OCI-LY1 (cell line): Measurements from ENCODE around the gene RNASE8.

Experiments used
- EZH2 ChIP-seq: fragments of 200-600 bp; sonication (generic), shearing (Covaris generic); IDR thresholded peaks from 2 replicates; pipeline ENCODE4 v1.8.0; 2017; ENCODE audit warnings: borderline replicate concordance, mixed run types, mild to moderate bottlenecking, antibody characterized with exemption, low read length, moderate library complexity, mixed read lengths
- TF ChIP-seq, protein P1 (sequence below): fragments of 200-600 bp; sonication (generic), shearing (Covaris generic); IDR thresholded peaks from 2 replicates; pipeline ENCODE4 v1.5.1; 2017; ENCODE audit warnings: mild to moderate bottlenecking, antibody characterized with exemption, low read length, moderate library complexity, mixed read lengths

DNA sequence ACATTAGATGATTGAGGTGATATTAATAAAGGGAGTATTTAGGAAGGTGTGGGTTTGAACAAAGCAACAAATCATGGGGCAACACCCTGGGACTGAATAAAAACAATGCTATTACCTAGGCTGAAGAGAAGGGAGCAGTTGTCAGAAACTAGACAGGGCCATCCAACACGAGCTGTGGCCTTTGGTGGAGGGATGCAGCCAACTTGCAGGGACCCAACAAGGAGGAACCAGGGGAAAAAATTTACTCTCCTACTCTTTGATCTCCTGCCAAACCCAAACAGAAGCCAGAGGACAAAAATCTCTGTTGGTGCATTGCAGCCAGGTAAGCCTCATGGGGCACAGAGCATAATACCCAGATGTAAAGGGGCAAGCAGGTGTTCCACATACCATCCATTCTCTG is 46.5 kb upstream of the RNASE8 start:
- no peak for TF ChIP-seq EZH2
- TF ChIP-seq, protein P1, sequence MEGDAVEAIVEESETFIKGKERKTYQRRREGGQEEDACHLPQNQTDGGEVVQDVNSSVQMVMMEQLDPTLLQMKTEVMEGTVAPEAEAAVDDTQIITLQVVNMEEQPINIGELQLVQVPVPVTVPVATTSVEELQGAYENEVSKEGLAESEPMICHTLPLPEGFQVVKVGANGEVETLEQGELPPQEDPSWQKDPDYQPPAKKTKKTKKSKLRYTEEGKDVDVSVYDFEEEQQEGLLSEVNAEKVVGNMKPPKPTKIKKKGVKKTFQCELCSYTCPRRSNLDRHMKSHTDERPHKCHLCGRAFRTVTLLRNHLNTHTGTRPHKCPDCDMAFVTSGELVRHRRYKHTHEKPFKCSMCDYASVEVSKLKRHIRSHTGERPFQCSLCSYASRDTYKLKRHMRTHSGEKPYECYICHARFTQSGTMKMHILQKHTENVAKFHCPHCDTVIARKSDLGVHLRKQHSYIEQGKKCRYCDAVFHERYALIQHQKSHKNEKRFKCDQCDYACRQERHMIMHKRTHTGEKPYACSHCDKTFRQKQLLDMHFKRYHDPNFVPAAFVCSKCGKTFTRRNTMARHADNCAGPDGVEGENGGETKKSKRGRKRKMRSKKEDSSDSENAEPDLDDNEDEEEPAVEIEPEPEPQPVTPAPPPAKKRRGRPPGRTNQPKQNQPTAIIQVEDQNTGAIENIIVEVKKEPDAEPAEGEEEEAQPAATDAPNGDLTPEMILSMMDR: no peak
